ENCODE results near the gene GPSM1. TPM values are rescaled to one million over a fixed set of nuclear protein-coding genes. Genes with fewer than 3 reads are reported as not detected.

The GPSM1 gene
- total RNA-seq, 6 experiments from 2014 or later = 1.3 to 4.8 (median 4.1) TPM

GRCh38 chr9:136341042-136341655 lies 13.8 kb downstream of the GPSM1 start:
- 12% methylated on average over 3 of the region's 18 CpGs for WGBS (ENCODE audit: insufficient coverage, low coverage, low lambda C conversion rate, missing lambda C conversion rate)
- H3K4me1 ChIP-seq = no peaks in the 10 kb centered on the region
- H3K4me3 ChIP-seq = no peak overlapping the region
- TF ChIP-seq POLR2A (IDR thresholded peaks at IDR 0.05) = no peak
- TF ChIP-seq, protein P1, sequence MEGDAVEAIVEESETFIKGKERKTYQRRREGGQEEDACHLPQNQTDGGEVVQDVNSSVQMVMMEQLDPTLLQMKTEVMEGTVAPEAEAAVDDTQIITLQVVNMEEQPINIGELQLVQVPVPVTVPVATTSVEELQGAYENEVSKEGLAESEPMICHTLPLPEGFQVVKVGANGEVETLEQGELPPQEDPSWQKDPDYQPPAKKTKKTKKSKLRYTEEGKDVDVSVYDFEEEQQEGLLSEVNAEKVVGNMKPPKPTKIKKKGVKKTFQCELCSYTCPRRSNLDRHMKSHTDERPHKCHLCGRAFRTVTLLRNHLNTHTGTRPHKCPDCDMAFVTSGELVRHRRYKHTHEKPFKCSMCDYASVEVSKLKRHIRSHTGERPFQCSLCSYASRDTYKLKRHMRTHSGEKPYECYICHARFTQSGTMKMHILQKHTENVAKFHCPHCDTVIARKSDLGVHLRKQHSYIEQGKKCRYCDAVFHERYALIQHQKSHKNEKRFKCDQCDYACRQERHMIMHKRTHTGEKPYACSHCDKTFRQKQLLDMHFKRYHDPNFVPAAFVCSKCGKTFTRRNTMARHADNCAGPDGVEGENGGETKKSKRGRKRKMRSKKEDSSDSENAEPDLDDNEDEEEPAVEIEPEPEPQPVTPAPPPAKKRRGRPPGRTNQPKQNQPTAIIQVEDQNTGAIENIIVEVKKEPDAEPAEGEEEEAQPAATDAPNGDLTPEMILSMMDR (IDR thresholded peaks at IDR 0.05) = no peak
- H3K9me3 ChIP-seq = no peaks in the 10 kb centered on the region
- peak in 1 of 3 donors; percentile 87 for DNase-seq
- ATAC-seq = peak in 1 of 4 donors; percentile 0
- intact Hi-C loops (cut with DNase I) = loop anchor here in 1 of 2 donors (10.0 kb wide), 1 partner anchor 304 kb away; no protein-coding TSS in a partner anchor
- no peak overlapping the region for H3K27ac ChIP-seq
- H3K27me3 ChIP-seq = no peaks in the 10 kb centered on the region
- no peaks in the 10 kb centered on the region for H3K36me3 ChIP-seq

DNA sequence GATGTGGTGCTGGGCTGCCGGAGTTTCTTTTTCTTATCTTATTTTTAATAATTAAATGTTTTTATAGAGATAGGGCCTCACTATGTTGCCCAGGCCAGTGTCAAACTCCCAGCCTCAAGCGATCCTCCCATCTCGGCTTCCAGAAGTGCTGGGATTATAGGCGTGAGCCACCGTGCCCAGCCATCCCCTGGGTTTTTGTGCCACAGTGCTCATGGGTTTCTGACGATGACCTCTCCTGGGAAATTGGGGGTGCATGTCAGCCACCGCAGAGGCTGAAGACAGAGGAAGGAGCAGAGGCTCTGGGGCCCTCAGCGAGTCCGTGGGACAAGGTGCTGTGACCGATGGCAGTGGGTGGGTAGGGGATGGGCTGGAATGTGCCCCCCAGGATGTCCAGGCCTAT lies 14.4 kb downstream of the GPSM1 start:
- ATAC-seq (no peak), DNase-seq (no peak)
- H3K27me3 ChIP-seq = no peaks in the 10 kb centered on the region
- H3K27ac ChIP-seq = no peak overlapping the region
- H3K4me1 ChIP-seq = no peaks in the 10 kb centered on the region
- TF ChIP-seq, protein P1 (IDR thresholded peaks at IDR 0.05) = no peak
- no peak for TF ChIP-seq POLR2A (IDR thresholded peaks at IDR 0.05)
- no peak overlapping the region for H3K4me3 ChIP-seq
- no peaks in the 10 kb centered on the region for H3K9me3 ChIP-seq
- H3K36me3 ChIP-seq = no peaks in the 10 kb centered on the region
- intact Hi-C loops (cut with DNase I) = loop anchor here in 1 of 2 donors (10.0 kb wide), 1 partner anchor 303 kb away; no protein-coding TSS in a partner anchor
- 85% methylated on average over 4 of the region's 10 CpGs for WGBS (ENCODE audit: insufficient coverage, low coverage, low lambda C conversion rate, missing lambda C conversion rate)

GRCh38 chr9:136342181-136343120 lies 15.1 kb downstream of the GPSM1 start:
- no peaks in the 10 kb centered on the region for H3K27me3 ChIP-seq
- H3K27ac ChIP-seq = no peak overlapping the region
- intact Hi-C loops (cut with DNase I) = loop anchor here in 1 of 2 donors (10.0 kb wide), 1 partner anchor 302 kb away; no protein-coding TSS in a partner anchor
- peak overlapping the region in 1 of 3 donors; percentile 29 for H3K4me3 ChIP-seq
- TF ChIP-seq, protein P1 (IDR thresholded peaks at IDR 0.05) = no peak
- no peak for TF ChIP-seq POLR2A (IDR thresholded peaks at IDR 0.05)
- H3K36me3 ChIP-seq = no peaks in the 10 kb centered on the region
- peak; percentile 78 to 91 (median 80) for DNase-seq
- ATAC-seq = peak; percentile 55 to 64 (median 60)
- H3K9me3 ChIP-seq = no peaks in the 10 kb centered on the region
- no peaks in the 10 kb centered on the region for H3K4me1 ChIP-seq
- WGBS (ENCODE audit: insufficient coverage, low coverage, low lambda C conversion rate, missing lambda C conversion rate) = 17% methylated on average over 12 of the region's 60 CpGs

DNA sequence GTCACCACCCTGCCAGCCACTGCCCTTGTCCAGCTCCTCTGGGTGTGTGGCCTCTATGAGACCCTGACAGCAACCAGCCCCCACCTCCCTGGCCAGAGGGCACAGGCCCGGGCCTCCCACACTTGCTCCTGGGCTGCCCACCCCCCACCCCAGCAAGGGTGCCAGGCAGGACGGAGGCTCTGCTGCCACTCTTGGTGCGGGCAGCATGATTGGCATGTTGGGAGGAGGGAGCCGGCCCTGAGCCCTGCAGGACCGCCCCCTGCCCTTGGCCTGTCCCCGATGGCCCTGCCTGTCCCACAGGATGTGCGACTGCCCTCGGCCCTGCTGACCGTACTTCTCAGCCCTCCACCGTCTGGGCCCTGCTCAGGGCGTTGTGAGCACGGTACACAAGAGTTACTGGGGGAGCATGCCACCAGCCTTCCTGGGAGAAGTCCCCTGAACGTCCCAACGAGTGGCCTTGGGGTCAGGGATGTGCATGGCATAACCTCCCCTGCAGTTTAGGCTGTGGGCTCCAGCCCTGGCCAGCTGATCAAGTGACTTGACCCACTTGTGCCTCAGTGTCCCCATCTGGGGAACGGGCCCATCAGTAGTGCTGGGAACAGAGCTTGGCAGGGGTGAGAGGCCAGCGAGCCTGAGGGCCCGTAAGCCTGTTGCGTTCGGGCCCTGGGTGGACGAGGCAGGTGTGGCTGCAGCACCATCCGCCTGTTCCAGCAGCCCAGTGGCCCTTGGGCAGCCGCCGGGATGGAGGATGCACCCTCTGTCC lies 16.0 kb downstream of the GPSM1 start:
- TF ChIP-seq POLR2A (IDR thresholded peaks at IDR 0.05) = no peak
- TF ChIP-seq, protein P1 (IDR thresholded peaks at IDR 0.05) = no peak
- no peaks in the 10 kb centered on the region for H3K9me3 ChIP-seq
- WGBS (ENCODE audit: insufficient coverage, low coverage, low lambda C conversion rate, missing lambda C conversion rate) = no CpG with 5 or more reads among the region's 23 CpGs
- intact Hi-C loops (cut with DNase I) = loop anchor here in 1 of 2 donors (10.0 kb wide), 1 partner anchor 301 kb away; no protein-coding TSS in a partner anchor
- H3K27ac ChIP-seq = no peak overlapping the region
- no peaks in the 10 kb centered on the region for H3K36me3 ChIP-seq
- no peaks in the 10 kb centered on the region for H3K27me3 ChIP-seq
- ATAC-seq (peak in 2 of 4 donors; percentile 2 to 3), DNase-seq (peak in 1 of 3 donors; percentile 73)
- no peak overlapping the region for H3K4me3 ChIP-seq
- H3K4me1 ChIP-seq = no peaks in the 10 kb centered on the region
